SK-N-SH treated with all-trans-retinoic acid at 6 μM for 48 hours (cell line): ENCODE results near the gene BRD2.

Source experiments
- ATAC-seq: fragments of 200-7000 bp; cut with Tn5 transposase; 3 replicates; pipeline ENCODE4 v1.9.1; 2020; ENCODE audit warnings: mild to moderate bottlenecking, moderate library complexity
- ARNTL ChIP-seq: fragments of 450-650 bp; formaldehyde crosslinking; IDR thresholded peaks from 2 replicates; pipeline ENCODE4 v1.5.0; 2020; ENCODE audit warnings: low read depth, mild to moderate bottlenecking, moderate library complexity, borderline replicate concordance
- BACH2 ChIP-seq: fragments of 250-450 bp; sonication (Bioruptor Pico); IDR thresholded peaks from 2 replicates; pipeline ENCODE4 v1.9.0; 2021; ENCODE audit warnings: mild to moderate bottlenecking, borderline replicate concordance
- CREB5 ChIP-seq: fragments of 250-450 bp; sonication (Bioruptor Pico); IDR thresholded peaks from 2 replicates; pipeline ENCODE4 v1.5.1; 2020; ENCODE audit warnings: low read depth, mild to moderate bottlenecking, moderate library complexity
- CSDC2 ChIP-seq: fragments of 250-450 bp; sonication (Bioruptor Pico); IDR thresholded peaks from 2 replicates; pipeline ENCODE4 v1.5.0; 2020; ENCODE audit warnings: mild to moderate bottlenecking, moderate library complexity
- CSRNP3 ChIP-seq: fragments of 250-450 bp; sonication (Bioruptor Pico); IDR thresholded peaks from 2 replicates; pipeline ENCODE4 v1.5.1; 2021; ENCODE audit warnings: mild to moderate bottlenecking, moderate library complexity
- GLIS3 ChIP-seq: fragments of 250-450 bp; sonication (Bioruptor Pico); IDR thresholded peaks from 2 replicates; pipeline ENCODE4 v1.5.0; 2020; ENCODE audit warnings: mild to moderate bottlenecking, moderate library complexity
- ISL1 ChIP-seq: fragments of 250-450 bp; sonication (Bioruptor Pico); IDR thresholded peaks from 2 replicates; pipeline ENCODE4 v2.1.2; 2022; ENCODE audit warnings: mild to moderate bottlenecking, moderate library complexity
- PATZ1 ChIP-seq: fragments of 250-450 bp; sonication (Bioruptor Pico); IDR thresholded peaks from 2 replicates; pipeline ENCODE4 v1.8.0; 2020; ENCODE audit warnings: mild to moderate bottlenecking, moderate library complexity, borderline replicate concordance
- POU6F1 ChIP-seq: fragments of 250-450 bp; sonication (Bioruptor Pico); IDR thresholded peaks from 2 replicates; pipeline ENCODE4 v1.8.0; 2021; ENCODE audit warnings: low read depth, mild to moderate bottlenecking, moderate library complexity, borderline replicate concordance
- PPARA ChIP-seq: fragments of 250-450 bp; sonication (Bioruptor Pico); IDR thresholded peaks from 2 replicates; pipeline ENCODE4 v1.5.0; 2020; ENCODE audit warnings: mild to moderate bottlenecking, borderline replicate concordance
- RARB ChIP-seq: fragments of 250-450 bp; sonication (Bioruptor Pico); IDR thresholded peaks from 2 replicates; pipeline ENCODE4 v1.8.0; 2021; ENCODE audit warnings: mild to moderate bottlenecking, moderate library complexity
- SNAI2 ChIP-seq: fragments of 250-450 bp; sonication (Bioruptor Pico); IDR thresholded peaks from 2 replicates; pipeline ENCODE4 v1.5.0; 2020; ENCODE audit warnings: mild to moderate bottlenecking, moderate library complexity
- TOX ChIP-seq: fragments of 250-450 bp; sonication (Bioruptor Pico); IDR thresholded peaks from 2 replicates; pipeline ENCODE4 v1.8.0; 2021; ENCODE audit warnings: mild to moderate bottlenecking, moderate library complexity, borderline replicate concordance
- TSHZ2 ChIP-seq: fragments of 250-450 bp; sonication (Bioruptor Pico); IDR thresholded peaks from 2 replicates; pipeline ENCODE4 v1.5.0; 2020; ENCODE audit warnings: mild to moderate bottlenecking, moderate library complexity
- ZC3H10 ChIP-seq: fragments of 250-450 bp; sonication (Bioruptor Pico); IDR thresholded peaks from 2 replicates; pipeline ENCODE4 v1.5.1; 2021; ENCODE audit warnings: mild to moderate bottlenecking, moderate library complexity
- ZFP3 ChIP-seq: fragments of 250-450 bp; sonication (Bioruptor Pico); IDR thresholded peaks from 2 replicates; pipeline ENCODE4 v1.5.0; 2020; ENCODE audit warnings: mild to moderate bottlenecking, moderate library complexity
- ZFP30 ChIP-seq: fragments of 450-650 bp; formaldehyde crosslinking; IDR thresholded peaks from 2 replicates; pipeline ENCODE4 v1.5.0; 2022; ENCODE audit warnings: mild to moderate bottlenecking, moderate library complexity
- ZNF565 ChIP-seq: fragments of 450-650 bp; formaldehyde crosslinking; conservative IDR thresholded peaks from 2 replicates; pipeline ENCODE4 v1.5.0; 2020; ENCODE audit warnings: low read depth, mild to moderate bottlenecking, moderate library complexity
- ZNF70 ChIP-seq: fragments of 450-650 bp; formaldehyde crosslinking; IDR thresholded peaks from 2 replicates; pipeline ENCODE4 v1.5.0; 2020; ENCODE audit warnings: mild to moderate bottlenecking, moderate library complexity
- ZNF8 ChIP-seq: fragments of 450-650 bp; formaldehyde crosslinking; IDR thresholded peaks from 2 replicates; pipeline ENCODE4 v1.5.0; 2020; ENCODE audit warnings: mild to moderate bottlenecking, moderate library complexity

BRD2 gene

GRCh38 chr6:32949113-32949512, 19.3 kb upstream of the BRD2 start:
- no peak for ATAC-seq
- no peak for TF ChIP-seq ZNF70 (CRISPR knock-in tag)
- no peak for TF ChIP-seq ZNF8
- TF ChIP-seq ZNF565 (CRISPR knock-in tag) = no peak
- TF ChIP-seq CSRNP3 (CRISPR knock-in tag) = no peak
- TF ChIP-seq TOX = no peak
- no peak for TF ChIP-seq BACH2
- no peak for TF ChIP-seq PATZ1 (CRISPR knock-in tag)
- no peak for TF ChIP-seq ZC3H10 (CRISPR knock-in tag)
- no peak for TF ChIP-seq RARB
- TF ChIP-seq ARNTL = no peak
- no peak for TF ChIP-seq ISL1 (CRISPR knock-in tag)
- no peak for TF ChIP-seq CREB5

GRCh38 chr6:32950010-32950409, 18.4 kb upstream of the BRD2 start:
- no peak for ATAC-seq
- no peak for TF ChIP-seq ARNTL
- TF ChIP-seq GLIS3 (CRISPR knock-in tag) = no peak
- TF ChIP-seq ISL1 (CRISPR knock-in tag) = no peak
- no peak for TF ChIP-seq TOX
- no peak for TF ChIP-seq ZFP30 (CRISPR knock-in tag)
- no peak for TF ChIP-seq BACH2
- no peak for TF ChIP-seq CSDC2 (CRISPR knock-in tag)
- TF ChIP-seq TSHZ2 (CRISPR knock-in tag) = no peak
- TF ChIP-seq SNAI2 (CRISPR knock-in tag) = no peak
- TF ChIP-seq PATZ1 (CRISPR knock-in tag) = no peak
- TF ChIP-seq CREB5 = no peak
- TF ChIP-seq ZFP3 (CRISPR knock-in tag) = no peak
- TF ChIP-seq ZNF565 (CRISPR knock-in tag) = no peak

GRCh38 chr6:32950449-32950848, 17.9 kb upstream of the BRD2 start:
- ATAC-seq = no peak
- TF ChIP-seq POU6F1 (CRISPR knock-in tag) = no peak
- no peak for TF ChIP-seq ZNF70 (CRISPR knock-in tag)
- TF ChIP-seq PPARA (CRISPR knock-in tag) = no peak
- no peak for TF ChIP-seq GLIS3 (CRISPR knock-in tag)
- no peak for TF ChIP-seq ISL1 (CRISPR knock-in tag)
- no peak for TF ChIP-seq ZNF8
- TF ChIP-seq RARB = no peak
